Left renal pelvis (tissue), 4 donors: ENCODE results near the gene KRT1. TPM values are rescaled to one million over a fixed set of nuclear protein-coding genes. Genes with fewer than 3 reads are reported as not detected.

Experiments
- DNase-seq, 4 donors: peaks; one replicate each; pipeline ENCODE4 v3.0.0-alpha.2; 2013; ENCODE audit warnings: low read depth in 4 of 4, low spot score in 3 of 4
- polyA plus RNA-seq, 4 donors: library from polyadenylated mRNA; unstranded; fragments of 120-200 nt; gene quantifications; one replicate each; pipeline ENCODE4 v1.2.1, GENCODE V29; 2013; ENCODE audit not compliant: insufficient read length in 4 of 4

KRT1 gene
- polyA plus RNA-seq, 4 donors, result 0.34 to 2.5 (median 0.39) TPM

- DNase-seq, result no peak
These were observed 17.3 kb downstream of the KRT1 start for GRCh38 chr12:52662918-52663229.

DNA sequence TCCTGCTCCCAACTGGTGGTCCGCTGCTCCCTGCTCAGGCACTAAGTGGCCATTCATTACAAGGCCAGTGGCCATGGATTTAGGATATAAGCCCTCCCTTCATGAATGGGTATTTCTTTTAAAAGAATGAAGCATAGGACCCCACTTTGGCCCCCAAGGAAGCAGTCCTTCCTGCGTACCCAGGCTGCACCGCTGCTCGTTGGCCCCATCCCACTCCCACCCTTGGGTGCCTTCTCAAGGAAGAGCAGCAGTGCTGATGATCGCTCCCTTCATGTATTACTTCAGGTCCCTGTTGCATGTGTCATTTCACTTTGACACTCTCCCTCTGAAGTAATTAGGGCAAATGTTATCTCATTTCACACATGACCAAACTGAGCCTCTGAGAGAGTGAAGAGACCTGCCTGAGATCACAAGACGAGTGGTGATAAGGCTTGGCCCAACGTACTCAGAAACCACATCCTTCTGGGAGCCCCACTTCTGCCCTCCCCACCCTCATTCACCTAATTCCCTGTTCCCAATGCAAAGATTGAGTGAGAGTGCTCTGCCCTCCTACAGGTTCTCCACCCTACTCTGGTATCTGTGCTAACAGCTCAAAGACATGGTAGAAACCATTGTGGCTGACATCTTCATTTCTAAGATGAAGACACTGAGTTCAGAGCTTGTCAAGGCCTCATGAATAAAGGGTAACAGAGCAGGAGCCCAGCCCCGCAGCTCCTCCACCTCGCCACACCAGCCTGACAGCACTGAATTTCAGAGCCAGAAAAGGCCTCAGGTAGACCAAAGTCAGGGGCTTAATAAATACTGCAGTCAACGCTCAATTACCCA is 17.9 kb downstream of the KRT1 start:
- DNase-seq, result no peak

- DNase-seq, result no peak
These were observed 18.5 kb downstream of the KRT1 start for GRCh38 chr12:52661668-52662067.

DNA sequence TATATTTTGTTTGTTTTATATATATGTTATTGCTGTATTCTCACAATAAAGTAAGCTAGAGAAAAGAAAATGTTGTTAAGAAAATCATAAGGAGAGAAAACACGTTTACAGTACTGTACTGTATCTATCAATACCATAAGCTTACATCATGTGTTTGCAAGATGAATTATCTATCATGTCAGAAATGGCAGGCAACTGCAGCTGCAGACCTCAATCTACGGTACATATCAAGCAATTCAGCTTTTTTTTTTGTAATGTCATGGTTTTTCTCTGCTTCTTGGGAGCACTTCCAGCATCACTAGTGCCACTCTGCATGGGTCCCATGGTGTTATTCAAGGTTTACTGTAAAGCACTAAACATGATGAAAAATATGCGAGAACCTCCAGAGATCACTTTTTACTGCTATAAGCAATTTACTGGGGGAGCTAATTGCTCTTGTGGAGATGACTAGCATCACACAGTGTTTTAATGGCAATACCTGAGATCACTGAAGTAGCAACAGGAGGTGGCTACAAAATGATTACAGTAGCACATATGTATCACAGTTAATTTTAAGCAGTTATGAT is 19.2 kb downstream of the KRT1 start:
- no peak for DNase-seq

- no peak for DNase-seq
These were observed 20.3 kb downstream of the KRT1 start for GRCh38 chr12:52659951-52660350.

DNA sequence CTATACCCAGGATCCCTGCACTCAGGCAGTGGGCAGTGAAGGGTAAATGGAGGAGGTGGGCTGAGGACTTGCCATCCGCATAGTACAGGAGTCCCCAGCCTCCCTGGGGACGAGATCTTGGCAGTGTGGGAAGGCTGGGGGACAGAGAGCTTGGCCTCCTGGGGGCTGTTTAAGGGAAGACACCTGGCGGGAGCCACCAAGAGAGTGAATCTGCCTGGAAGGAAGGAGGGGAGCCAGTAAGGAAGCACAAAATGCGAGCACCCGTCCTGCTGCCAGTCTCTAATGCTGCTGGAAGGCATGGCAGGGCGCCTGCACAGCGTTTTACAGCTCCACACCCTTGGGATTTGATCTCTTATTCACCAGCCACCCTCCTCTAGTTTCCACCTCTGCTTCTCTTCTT is 20.8 kb downstream of the KRT1 start:
- no peak for DNase-seq

DNA sequence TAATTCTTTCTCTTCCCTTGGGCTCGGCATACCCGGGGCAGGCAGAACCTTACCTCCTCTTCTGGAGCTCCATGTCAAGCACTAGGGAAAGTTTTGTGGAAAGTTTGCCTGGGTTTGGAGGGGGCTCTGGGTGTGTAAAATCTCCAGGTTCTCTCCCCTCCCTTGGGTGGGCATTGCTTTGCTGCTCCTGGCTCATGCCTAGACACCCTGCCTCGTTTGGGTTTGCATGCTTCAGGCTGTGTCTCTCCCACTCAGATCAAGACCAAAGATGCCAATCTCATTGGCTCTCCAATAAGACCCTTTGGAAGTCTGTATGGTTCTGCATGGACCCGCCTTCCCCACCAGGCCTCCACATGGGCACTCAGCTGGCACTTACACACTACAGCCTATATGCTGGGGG is 22.0 kb downstream of the KRT1 start:
- no peak for DNase-seq

GRCh38 chr12:52657250-52657902 is 22.8 kb downstream of the KRT1 start:
- DNase-seq, result no peak

DNA sequence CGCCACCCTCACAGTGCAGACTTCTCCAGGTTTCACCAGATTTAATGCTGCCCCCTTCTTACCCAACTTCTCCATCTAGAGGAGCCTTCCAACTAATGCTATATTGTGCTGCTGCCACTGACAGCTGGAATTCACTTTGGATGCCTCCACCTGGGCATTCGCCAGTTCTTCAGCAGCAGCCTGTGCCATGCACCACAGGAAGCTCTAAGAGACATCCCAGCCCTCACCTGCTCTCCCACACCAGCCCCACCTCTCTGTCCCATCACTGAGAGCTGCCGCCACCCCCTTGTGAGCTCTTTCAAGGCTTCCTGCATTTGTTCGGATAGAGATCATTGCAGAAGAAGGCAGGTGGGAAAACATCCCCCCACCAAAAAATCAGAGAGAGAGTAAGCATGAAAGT is 23.6 kb downstream of the KRT1 start:
- no peak for DNase-seq

GRCh38 chr12:52655720-52656124 is 24.5 kb downstream of the KRT1 start:
- DNase-seq, result no peak

GRCh38 chr12:52655251-52655650 is 25.0 kb downstream of the KRT1 start:
- no peak for DNase-seq

DNA sequence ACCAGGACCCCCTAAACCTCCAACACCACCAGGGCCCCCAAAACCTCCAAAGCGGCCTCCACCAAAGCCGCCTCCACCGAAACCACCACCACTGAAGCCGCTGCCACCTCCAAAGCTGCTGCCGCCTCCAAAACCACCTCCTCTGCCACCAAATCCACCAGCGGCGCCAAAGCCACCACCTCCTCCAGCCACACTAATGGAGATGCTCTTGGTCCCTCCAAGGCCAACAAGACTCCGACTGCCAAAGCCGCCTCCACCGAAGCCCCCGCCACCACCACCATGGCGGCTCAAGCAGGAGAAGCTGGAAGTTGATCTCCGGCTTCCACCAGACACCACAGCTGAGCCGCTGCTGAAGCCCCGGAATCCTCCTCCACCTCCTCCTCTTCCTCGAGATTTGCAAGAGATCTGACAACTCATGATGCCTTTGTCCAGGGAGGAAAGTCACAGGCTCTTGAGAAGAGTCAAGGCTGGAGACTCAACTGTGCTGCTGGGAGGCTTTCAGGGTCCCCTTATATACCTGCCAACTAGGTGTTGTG is 28.4 kb downstream of the KRT1 start, which contains the start of gene KRT2:
Gene KRT2, minus strand, starts transcription at position 486 of the 536 bp plus-strand sequence. Its CDS starts 69 bp downstream, at position 417.
- DNase-seq, result no peak

DNA sequence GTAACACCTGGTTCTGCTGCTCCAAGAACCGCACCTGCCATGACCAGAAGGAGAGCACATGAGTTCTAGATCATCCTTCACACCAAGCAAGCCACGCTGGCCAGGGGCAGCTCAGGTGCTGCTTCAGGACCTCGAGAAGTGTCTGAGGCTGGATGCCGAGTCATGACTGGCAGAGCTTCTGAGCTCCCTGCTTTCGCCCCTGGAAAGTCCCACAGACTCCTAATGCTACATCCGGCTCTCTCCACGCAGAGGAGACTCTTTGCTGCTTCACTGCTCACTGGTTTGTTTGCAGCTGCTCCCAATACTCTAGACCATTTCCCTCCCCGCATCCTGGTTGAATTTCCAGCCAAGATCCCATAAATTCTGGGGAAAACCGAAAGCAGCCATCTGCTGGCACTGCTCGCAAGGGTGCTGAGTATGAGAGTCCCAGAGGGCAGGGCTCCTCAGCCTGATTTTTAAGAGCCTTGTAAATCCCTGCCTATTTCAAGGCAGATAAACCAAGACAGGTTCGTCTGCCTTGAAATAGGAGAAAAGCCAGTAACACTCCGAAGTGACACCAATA is 29.6 kb downstream of the KRT1 start:
- peak in 3 of 4 donors; percentile 8 to 22 (median 15) for DNase-seq

GRCh38 chr12:52649066-52649465 is 31.1 kb downstream of the KRT1 start:
- no peak for DNase-seq

- no peak for DNase-seq
These were observed 32.1 kb downstream of the KRT1 start for GRCh38 chr12:52648012-52648550.

GRCh38 chr12:52647601-52648000 is 32.6 kb downstream of the KRT1 start:
- no peak for DNase-seq

DNA sequence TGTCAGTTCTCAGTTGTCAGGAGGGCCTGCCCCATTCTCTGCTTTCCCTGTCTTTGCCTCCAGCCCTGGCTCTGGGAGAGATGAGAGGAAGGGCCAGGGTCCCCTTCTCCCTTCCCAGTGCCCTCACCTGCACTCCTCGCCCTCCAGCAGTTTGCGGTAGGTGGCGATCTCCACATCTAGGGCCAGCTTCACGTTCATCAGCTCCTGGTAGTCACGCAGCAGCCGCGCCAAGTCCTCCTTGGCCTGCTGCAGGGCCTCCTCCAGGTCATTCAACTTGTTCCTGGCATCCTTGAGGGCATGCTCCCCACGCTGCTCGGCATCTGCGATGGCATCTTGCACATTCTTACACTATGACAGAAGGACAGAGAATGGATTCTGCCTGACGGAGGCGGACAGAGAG is 33.6 kb downstream of the KRT1 start:
- no peak for DNase-seq

GRCh38 chr12:52645982-52646381 is 34.2 kb downstream of the KRT1 start:
- no peak for DNase-seq

GRCh38 chr12:52645120-52645761 is 35.0 kb downstream of the KRT1 start:
- no peak for DNase-seq

DNA sequence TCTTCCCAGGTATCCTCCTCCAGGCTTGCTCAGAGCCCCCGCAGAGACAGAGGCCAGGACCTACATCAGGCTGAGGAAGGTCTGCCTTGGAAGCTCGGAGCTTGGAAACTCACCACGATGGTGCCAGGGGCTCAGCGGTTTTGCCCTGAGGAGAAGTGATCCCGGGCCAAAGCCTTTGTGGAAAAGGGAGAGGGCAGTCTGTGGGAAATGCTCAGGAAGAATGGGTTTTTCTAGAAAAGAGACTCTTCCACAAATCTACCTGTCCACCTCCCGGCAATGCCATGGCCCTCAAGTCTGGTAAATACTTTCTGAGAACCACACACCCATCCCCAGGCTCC is 36.2 kb downstream of the KRT1 start:
- DNase-seq, result no peak
